Measurements from ENCODE around the gene BATF3. TPM values are rescaled to one million over a fixed set of nuclear protein-coding genes. Genes with fewer than 3 reads are reported as not detected.

Gene BATF3
- polyA plus RNA-seq, 1 of the 3 experiments (the other 2 are of a cell fraction): 0.76 TPM

DNA sequence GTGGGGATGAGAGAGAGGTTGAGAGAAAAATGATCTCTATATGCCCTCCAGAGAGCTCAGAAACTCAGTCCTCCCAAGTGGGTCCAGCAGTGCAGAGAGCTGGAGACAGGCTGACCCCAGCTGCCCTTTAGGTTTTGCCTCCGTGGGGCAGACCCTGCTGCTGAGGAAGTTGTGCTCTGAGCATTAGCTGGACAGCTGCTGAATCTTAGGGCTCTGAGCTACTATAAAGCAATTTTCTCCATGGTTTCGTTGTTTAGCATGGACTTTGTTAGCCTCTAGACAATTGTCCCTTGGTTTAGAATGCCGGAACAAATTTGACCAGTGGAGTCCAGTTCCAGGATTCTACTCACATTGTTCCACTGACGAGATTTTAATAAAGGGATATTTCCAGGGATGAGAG, 22.1 kb downstream of the BATF3 start (continued):
- no peak for TF ChIP-seq REST (IDR thresholded peaks at IDR 0.05; ENCODE audit: low read depth, low read length)
- TF ChIP-seq RFX5 (IDR thresholded peaks at IDR 0.05; ENCODE audit: low read length): no peak
- TF ChIP-seq, protein P1, sequence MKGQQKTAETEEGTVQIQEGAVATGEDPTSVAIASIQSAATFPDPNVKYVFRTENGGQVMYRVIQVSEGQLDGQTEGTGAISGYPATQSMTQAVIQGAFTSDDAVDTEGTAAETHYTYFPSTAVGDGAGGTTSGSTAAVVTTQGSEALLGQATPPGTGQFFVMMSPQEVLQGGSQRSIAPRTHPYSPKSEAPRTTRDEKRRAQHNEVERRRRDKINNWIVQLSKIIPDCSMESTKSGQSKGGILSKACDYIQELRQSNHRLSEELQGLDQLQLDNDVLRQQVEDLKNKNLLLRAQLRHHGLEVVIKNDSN (IDR thresholded peaks at IDR 0.05; ENCODE audit: borderline replicate concordance, low read depth): no peak
- TF ChIP-seq IRF3 (IDR thresholded peaks at IDR 0.05; ENCODE audit: low read depth, low read length): no peak
- no peak for TF ChIP-seq MXI1 (IDR thresholded peaks at IDR 0.05; ENCODE audit: low read depth, low read length)
- no peak for TF ChIP-seq POLR2AphosphoS5 (IDR thresholded peaks at IDR 0.05; ENCODE audit: low read depth, low read length)
- no peak for TF ChIP-seq EP300 (IDR thresholded peaks at IDR 0.05; ENCODE audit: borderline replicate concordance in 1 of 2, low read depth in 1 of 2, low read length in 1 of 2)
- TF ChIP-seq SIN3A (IDR thresholded peaks at IDR 0.05; ENCODE audit: borderline replicate concordance, low read depth, low read length): no peak

GRCh38 chr1:212677136-212677535, 22.5 kb downstream of the BATF3 start:
- peaks cover 4% of the 10 kb centered on the region; the same call in 1 of the 2 replicates for H3K27me3 ChIP-seq (ENCODE audit: insufficient read depth)
- no peak overlapping the region for H3K4me2 ChIP-seq
- H4K20me1 ChIP-seq (ENCODE audit: insufficient read depth): no peaks in the 10 kb centered on the region
- ChIA-PET CTCF (interaction anchor here (0.7 to 2.3 kb wide), 4 partner anchors 8 to 200 kb away, joined by 3 to 7 read pairs (median 4); no protein-coding TSS in a partner anchor), POLR2A (no interaction called here)
- WGBS (ENCODE audit: low lambda C conversion rate): 76% methylated on average over 4 of the region's 4 CpGs
- no peaks in the 10 kb centered on the region for H3F3A ChIP-seq (replicated peaks; ENCODE audit: insufficient read depth)
- no peak overlapping the region for H3K9ac ChIP-seq
- no peak overlapping the region for H3K4me3 ChIP-seq (ENCODE audit: low read depth in 2 of 2, low read length in 1 of 2)
- no peaks in the 10 kb centered on the region for H3K4me1 ChIP-seq (ENCODE audit: control insufficient read depth in 1 of 2, insufficient read depth in 2 of 2, low read depth in 1 of 2, low read length in 1 of 2)
- H3K27ac ChIP-seq (ENCODE audit: low read depth in 2 of 2, low read length in 1 of 2): no peak overlapping the region
- no peak overlapping the region for H2AFZ ChIP-seq (ENCODE audit: low read depth)
- DNase-seq: no peak
- H3K9me2 ChIP-seq: no peaks in the 10 kb centered on the region
- no peaks in the 10 kb centered on the region for H3K36me3 ChIP-seq (replicated peaks in 1 of 2; ENCODE audit: control insufficient read depth in 1 of 2, insufficient read depth in 2 of 2, low read length in 1 of 2)
- H3K79me2 ChIP-seq (ENCODE audit: insufficient read depth): no peaks in the 10 kb centered on the region
- H3K9me3 ChIP-seq: no peaks in the 10 kb centered on the region
- TF ChIP-seq FOXJ3 (CRISPR knock-in tag; IDR thresholded peaks at IDR 0.05): no peak
- TF ChIP-seq NFIC (IDR thresholded peaks at IDR 0.05; ENCODE audit: borderline replicate concordance): no peak
- no peak for TF ChIP-seq FOSL2 (IDR thresholded peaks at IDR 0.05; ENCODE audit: borderline replicate concordance, low read depth)
- no peak for TF ChIP-seq RXRA (IDR thresholded peaks at IDR 0.05; ENCODE audit: borderline replicate concordance, low read depth)
- TF ChIP-seq, protein P1 (IDR thresholded peaks at IDR 0.05; ENCODE audit: borderline replicate concordance, low read depth): no peak
- no peak for TF ChIP-seq FOXM1 (IDR thresholded peaks at IDR 0.05; ENCODE audit: low read depth)
- TF ChIP-seq, protein P2, sequence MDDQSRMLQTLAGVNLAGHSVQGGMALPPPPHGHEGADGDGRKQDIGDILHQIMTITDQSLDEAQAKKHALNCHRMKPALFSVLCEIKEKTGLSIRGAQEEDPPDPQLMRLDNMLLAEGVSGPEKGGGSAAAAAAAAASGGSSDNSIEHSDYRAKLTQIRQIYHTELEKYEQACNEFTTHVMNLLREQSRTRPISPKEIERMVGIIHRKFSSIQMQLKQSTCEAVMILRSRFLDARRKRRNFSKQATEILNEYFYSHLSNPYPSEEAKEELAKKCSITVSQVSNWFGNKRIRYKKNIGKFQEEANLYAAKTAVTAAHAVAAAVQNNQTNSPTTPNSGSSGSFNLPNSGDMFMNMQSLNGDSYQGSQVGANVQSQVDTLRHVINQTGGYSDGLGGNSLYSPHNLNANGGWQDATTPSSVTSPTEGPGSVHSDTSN (IDR thresholded peaks at IDR 0.05): no peak
- TF ChIP-seq TAF1 (IDR thresholded peaks at IDR 0.05; ENCODE audit: borderline replicate concordance, low read depth, low read length): no peak
- TF ChIP-seq ZBTB33 (IDR thresholded peaks at IDR 0.05; ENCODE audit: borderline replicate concordance, low read depth): no peak
- no peak for TF ChIP-seq TEAD4 (IDR thresholded peaks at IDR 0.05; ENCODE audit: borderline replicate concordance, insufficient read depth)
- TF ChIP-seq SMC3 (IDR thresholded peaks at IDR 0.05; ENCODE audit: low read depth, low read length): no peak
- no peak for TF ChIP-seq ELF1 (IDR thresholded peaks at IDR 0.05)
- TF ChIP-seq SIN3A (IDR thresholded peaks at IDR 0.05; ENCODE audit: borderline replicate concordance, low read depth, low read length): no peak
